BJ (cell line): Measurements from ENCODE around the gene STMP1. TPM values are rescaled to one million over a fixed set of nuclear protein-coding genes. Genes with fewer than 3 reads are reported as not detected.

ENCODE experiments used
- CTCF ChIA-PET: fragments of 350-600 bp; formaldehyde crosslinking; extraction: SDS; loops from one replicate; lab custom pipeline; 2021; ENCODE audit warnings: antibody characterized with exemption, inconsistent platforms; lab: Yijun Ruan, JAX
- POLR2A ChIA-PET: fragments of 300-600 bp; sonication (Branson Sonifier 250); formaldehyde crosslinking; extraction: SDS; loops from one replicate; lab custom pipeline; 2021; ENCODE audit warnings: antibody characterized with exemption; lab: Charles Lee
- DNase-seq: peaks from one replicate; pipeline ENCODE4 v3.0.0-alpha.2; 2011; ENCODE audit warnings: low read depth
- H3K27me3 ChIP-seq: 2 replicates; pipeline ENCODE4 v1.6.0; 2011; ENCODE audit warnings: low read length; ENCODE audit not compliant: control insufficient read depth, insufficient read depth
- H3K36me3 ChIP-seq: 2 replicates; pipeline ENCODE4 v1.5.1; 2011; ENCODE audit warnings: low read length; ENCODE audit not compliant: control insufficient read depth, insufficient read depth
- H3K4me3 ChIP-seq: 2 replicates; pipeline ENCODE4 v1.5.1; 2011; ENCODE audit warnings: low read depth, mild to moderate bottlenecking, control low read depth, low read length
- polyA plus RNA-seq: library from polyadenylated mRNA; depleted of rRNA; stranded (reverse); fragments of >200 nt; gene quantifications from 2 replicates; pipeline ENCODE4 v1.2.3, GENCODE V29; 2011
- TF ChIP-seq, protein P1 (sequence below): IDR thresholded peaks from 2 replicates; pipeline ENCODE4 v1.5.1; 2011; ENCODE audit warnings: low read depth, mild to moderate bottlenecking, control low read depth, inconsistent platforms, low read length, moderate library complexity; ENCODE audit not compliant: insufficient read depth

The STMP1 gene
- polyA plus RNA-seq, 1 experiment = 17.0 TPM

DNA sequence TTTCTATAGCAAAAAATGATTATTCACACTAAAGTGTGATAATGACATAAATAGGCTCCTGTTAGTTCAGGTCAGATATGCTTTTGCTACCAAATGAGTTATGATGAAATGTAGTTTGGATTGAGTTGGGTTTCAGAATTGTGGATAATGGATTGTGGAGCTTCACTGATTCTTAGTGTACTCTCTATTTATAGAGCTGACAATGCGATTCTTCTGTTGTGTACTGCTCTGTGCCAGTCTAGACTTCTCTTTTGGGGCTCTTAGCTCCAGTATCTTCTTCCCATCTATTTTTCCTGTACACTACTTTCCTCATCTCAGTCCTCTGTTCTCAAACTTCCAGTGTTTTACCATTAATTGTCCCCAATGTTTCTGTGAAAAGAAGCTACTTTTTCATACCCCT lies 7.5 kb downstream of the STMP1 start:
- Histone ChIP-seq H3K4me3 (no peak overlapping the region), H3K36me3 (no peaks in the 10 kb centered on the region; the same call in 1 of the 2 replicates), H3K27me3 (no peaks in the 10 kb centered on the region)
- TF ChIP-seq, protein P1, sequence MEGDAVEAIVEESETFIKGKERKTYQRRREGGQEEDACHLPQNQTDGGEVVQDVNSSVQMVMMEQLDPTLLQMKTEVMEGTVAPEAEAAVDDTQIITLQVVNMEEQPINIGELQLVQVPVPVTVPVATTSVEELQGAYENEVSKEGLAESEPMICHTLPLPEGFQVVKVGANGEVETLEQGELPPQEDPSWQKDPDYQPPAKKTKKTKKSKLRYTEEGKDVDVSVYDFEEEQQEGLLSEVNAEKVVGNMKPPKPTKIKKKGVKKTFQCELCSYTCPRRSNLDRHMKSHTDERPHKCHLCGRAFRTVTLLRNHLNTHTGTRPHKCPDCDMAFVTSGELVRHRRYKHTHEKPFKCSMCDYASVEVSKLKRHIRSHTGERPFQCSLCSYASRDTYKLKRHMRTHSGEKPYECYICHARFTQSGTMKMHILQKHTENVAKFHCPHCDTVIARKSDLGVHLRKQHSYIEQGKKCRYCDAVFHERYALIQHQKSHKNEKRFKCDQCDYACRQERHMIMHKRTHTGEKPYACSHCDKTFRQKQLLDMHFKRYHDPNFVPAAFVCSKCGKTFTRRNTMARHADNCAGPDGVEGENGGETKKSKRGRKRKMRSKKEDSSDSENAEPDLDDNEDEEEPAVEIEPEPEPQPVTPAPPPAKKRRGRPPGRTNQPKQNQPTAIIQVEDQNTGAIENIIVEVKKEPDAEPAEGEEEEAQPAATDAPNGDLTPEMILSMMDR = no peak
- ChIA-PET CTCF (interaction anchor here (0.9 to 8.5 kb wide), 6 partner anchors 25 to 392 kb away, joined by 3 to 112 read pairs (median 4); no protein-coding TSS in a partner anchor), POLR2A (interaction anchor here (0.6 kb wide), 1 partner anchor 300 kb away, joined by 4 read pairs; no protein-coding TSS in a partner anchor)
- DNase-seq = no peak

DNA sequence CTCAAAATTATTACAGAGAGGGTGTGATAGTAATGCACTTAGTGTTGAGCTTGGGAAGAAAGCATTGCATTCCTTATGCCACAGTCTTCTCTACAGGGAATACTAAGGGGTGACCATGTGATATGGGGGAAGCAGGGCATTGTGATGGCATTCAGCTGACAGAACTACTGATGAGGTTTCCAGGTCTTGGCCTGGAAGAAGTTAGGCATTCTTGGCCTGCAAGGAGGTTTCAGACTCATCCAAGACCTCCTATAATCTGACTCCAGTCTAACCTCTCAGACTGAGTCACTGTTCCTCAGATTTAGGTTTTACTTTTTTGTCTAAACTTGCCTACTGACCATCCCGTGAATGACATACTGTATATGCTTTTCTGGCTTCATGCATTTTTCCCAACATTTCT lies 7.9 kb downstream of the STMP1 start:
- ChIA-PET CTCF (interaction anchor here (0.9 to 8.5 kb wide), 7 partner anchors 26 to 396 kb away, joined by 3 to 112 read pairs (median 4); no protein-coding TSS in a partner anchor), POLR2A (interaction anchor here (0.6 kb wide), 2 partner anchors 109 to 300 kb away, joined by 4 to 10 read pairs; no protein-coding TSS in a partner anchor)
- TF ChIP-seq, protein P1 = no peak
- no peaks in the 10 kb centered on the region for H3K27me3 ChIP-seq
- H3K4me3 ChIP-seq = no peak overlapping the region
- no peaks in the 10 kb centered on the region; the same call in 1 of the 2 replicates for H3K36me3 ChIP-seq
- no peak for DNase-seq

DNA sequence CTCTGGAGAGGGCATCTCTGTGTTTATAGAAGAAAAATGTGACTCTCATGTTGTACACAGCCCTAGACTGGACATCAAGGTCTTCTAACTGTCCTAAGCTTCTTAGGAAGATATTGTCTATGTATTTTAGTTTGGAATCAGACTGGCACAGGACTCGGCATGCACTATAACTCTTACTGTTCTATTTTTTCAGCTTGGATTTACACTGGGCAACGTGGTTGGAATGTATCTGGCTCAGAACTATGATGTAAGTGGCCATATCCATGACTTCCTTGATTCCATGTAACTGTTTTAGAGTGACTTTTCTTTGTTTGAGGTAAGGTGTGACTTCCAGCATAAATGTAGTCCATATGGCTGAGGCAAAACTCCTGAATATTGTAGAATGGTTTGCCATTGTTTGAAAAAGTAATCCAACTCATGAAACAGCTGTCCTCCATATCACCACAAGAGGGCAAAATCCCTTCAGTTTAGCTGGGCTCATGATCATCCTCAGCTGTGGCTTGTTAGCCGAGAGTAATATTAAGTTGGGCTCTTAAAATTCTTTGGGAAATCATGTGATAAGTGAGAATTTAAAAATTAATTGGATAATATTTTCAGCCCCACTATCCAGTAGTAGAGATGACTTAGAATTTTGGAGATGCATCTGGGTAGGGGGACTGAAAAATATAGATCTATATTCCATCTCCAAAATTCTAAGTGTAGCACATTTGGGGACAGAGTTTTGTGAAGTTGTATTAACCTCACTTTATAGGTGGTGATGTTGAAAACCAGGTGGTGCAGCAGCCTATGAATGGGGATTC lies 10.4 kb downstream of the STMP1 start:
- ChIA-PET POLR2A (interaction anchor here (0.6 kb wide), 3 partner anchors 8 to 67 kb away, joined by 3 to 12 read pairs (median 4); no protein-coding TSS in a partner anchor), CTCF (interaction anchor here (0.5 to 8.5 kb wide), 29 partner anchors 10 to 1049 kb away, joined by 3 to 112 read pairs (median 4); partner anchors contain the start of gene STMP1)

DNA sequence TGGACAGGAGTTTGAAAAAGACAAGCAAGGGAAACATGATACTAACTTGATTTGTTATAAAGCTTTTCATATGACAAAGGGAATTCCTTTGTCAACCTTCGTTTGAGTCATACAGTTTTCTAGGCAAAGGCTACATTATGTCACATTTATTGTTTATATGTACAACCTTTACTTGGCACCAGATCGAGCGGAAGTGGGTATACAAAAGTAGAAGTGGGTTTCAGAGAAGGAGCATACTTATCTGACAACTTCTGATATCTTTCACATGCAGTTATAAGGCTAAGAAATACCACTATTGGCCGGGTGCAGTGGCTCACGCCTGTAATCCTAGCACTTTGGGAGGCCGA lies 11.0 kb downstream of the STMP1 start:
- Histone ChIP-seq H3K27me3 (no peaks in the 10 kb centered on the region), H3K4me3 (no peak overlapping the region), H3K36me3 (0 out of 2 replicates have a peak, but pooled peaks cover 3% of the 10 kb centered on the region)
- TF ChIP-seq, protein P1 = no peak
- no peak for DNase-seq
- POLR2A ChIA-PET = interaction anchor here (0.6 kb wide), 3 partner anchors 9 to 66 kb away, joined by 3 to 12 read pairs (median 4); no protein-coding TSS in a partner anchor
- CTCF ChIA-PET = interaction anchor here (0.5 to 8.5 kb wide), 29 partner anchors 10 to 1049 kb away, joined by 3 to 112 read pairs (median 4); partner anchors contain the start of gene STMP1

More for the DNA sequence above, 10.4 kb downstream of the STMP1 start:
- DNase-seq = no peak
- H3K4me3 ChIP-seq = no peak overlapping the region
- 0 out of 2 replicates have a peak, but pooled peaks cover 1% of the 10 kb centered on the region for H3K36me3 ChIP-seq
- no peaks in the 10 kb centered on the region for H3K27me3 ChIP-seq
- TF ChIP-seq, protein P1 = peak; percentile 84
